SH-SY5Y (cell line): ENCODE results near the gene RAVER2.

ENCODE experiments used
- GATA2 ChIP-seq: IDR thresholded peaks from 2 replicates; pipeline ENCODE4 v1.6.1; 2011; ENCODE audit warnings: mild to moderate bottlenecking, low read depth, low read length
- GATA3 ChIP-seq: IDR thresholded peaks from 2 replicates; pipeline ENCODE4 v1.6.1; 2011; ENCODE audit warnings: low read depth, mild to moderate bottlenecking, low read length, moderate library complexity

RAVER2 gene

DNA sequence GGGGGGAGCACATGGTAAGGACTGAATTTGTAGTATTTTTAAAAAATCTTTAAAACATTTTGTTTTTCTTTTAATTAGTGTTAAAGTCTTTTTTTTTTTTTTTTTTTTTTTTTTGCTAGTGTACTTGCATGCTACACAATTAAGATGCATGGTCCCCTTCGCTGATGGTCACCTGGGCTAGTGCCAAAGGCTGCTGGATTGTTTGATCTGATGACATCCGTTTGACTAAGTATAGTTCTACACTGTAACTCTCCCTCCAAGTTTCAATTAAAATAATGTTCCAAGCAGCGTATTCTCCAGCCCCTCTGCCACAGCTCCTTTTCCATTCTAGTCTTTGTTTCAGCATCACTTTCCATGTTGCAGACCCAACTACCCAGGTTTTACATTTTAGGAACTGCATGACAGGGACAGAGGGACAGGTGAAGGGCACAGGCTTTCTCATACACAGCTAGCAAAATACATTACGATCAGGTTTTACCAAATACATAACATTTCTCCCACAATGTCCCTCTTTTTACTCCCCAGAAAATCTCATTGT lies 852 bp upstream of the RAVER2 start:
- no peak for TF ChIP-seq GATA3
- TF ChIP-seq GATA2, result no peak

DNA sequence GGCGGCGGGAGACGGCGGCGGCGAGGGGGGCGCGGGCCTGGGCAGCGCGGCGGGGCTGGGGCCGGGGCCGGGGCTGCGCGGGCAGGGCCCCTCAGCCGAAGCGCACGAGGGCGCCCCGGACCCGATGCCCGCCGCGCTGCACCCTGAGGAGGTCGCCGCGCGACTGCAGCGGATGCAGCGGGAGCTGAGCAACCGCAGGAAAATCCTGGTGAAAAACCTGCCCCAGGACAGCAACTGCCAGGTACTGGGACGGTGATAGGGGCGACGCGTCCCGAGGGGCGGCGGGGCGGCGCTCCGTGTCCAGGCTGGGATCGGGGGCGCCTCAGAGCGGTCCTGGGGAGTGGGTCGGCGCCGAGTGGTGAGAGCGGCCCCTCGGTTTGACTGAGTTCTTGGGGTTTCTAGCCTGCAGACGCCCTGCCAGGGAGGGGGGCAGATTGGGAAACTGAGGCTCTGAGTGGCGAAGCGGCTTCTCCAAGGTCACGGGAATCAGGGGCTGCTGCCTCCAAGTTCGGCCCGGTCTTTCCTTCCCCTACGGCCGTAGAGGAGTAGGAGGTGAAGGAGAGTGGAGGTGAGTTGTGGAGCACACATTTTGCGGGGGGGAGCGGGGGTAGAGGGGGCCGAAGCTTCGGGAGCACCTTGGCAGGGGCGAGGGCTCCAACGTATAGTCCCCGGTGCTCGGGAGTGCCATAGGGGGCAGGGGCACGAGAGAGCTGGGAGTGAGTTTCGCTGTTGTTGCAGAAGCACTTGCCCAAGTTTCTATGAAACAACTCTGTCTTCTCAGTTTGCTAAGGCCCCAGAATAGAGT lies 508 bp downstream of the RAVER2 start:
- TF ChIP-seq GATA3 (no peak), GATA2 (no peak)

DNA sequence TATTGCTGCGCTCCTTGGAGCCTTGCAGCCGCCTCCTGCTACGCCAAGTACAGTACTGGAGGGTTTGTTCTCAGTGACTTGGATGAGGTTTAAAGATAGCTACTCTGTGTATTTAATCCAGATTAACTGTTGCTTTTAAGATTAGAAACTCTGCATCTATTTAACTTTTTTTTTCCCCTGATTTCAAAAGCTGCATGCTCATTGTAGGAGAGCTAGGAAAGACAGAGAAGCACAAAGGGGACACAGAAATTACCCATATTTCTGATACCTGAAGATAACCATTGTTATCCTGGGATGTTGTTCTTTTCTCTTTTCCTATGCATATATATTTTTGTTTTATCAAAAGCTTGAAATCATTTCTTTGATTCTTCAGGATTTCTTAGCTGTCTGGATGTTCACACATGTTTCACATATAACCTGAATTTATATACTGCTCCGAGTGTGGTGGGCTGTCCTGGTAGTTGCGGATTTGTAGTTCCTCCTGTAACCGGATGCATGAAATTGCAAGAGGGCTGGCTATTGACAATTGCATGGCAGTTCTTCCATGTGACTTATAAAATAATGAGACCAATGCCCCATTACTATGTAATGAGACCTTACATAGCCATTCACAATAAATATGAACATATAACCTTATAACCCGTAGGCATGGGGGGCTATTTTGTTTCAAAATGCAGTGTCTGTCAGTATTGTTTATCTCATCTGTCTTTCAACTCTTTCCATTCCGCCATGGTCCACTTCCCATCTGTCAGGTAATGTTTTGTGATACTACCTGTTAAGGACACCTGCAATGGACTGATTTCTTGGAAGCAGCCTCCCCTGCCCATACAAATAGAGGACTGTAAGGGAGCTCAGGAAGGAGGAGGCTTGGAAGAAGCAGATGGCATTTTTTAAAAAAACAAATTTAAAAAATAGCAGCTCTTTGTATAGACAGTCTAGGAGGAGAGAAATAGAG lies 1.4 kb downstream of the RAVER2 start:
- no peak for TF ChIP-seq GATA3
- no peak for TF ChIP-seq GATA2

DNA sequence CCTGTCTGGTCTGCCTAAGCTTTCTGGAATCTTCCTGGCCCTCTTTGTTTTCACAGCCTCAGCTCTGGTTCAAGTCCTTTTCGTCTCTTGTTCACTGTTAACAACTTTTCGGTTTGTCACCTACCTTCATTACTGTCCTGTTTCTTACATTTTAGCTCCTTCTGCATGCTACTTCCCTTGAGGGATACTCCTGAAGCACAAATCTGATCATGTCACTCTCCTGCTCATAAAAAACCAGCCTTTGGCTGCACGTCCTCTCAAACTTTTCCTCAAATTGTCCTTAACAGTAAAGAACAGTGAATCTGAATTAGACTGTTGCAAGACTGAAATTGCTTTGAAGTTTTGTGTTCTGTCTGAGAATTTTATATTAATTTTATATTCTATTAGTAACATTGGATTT lies 3.3 kb downstream of the RAVER2 start:
- TF ChIP-seq GATA3 (no peak), GATA2 (no peak)

DNA sequence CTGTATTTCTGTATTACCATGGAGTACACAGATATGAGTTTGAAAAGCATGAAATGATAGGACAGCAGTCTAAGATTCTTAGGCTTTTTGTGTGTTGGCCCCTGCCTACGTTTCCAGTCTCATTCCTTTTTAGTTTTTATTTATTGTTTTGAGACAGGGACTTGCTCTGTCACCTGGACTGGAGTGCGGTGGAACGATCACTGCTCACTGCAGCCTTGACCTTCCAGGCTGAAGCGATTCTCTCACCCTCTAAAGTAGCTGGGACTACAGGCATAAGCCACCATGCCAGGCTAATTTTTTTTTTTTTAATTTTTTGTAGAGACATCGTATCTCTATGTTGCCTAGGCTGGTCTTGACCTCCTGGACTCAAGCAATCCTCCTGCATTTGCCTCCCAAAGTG lies 3.8 kb downstream of the RAVER2 start:
- TF ChIP-seq GATA3, result no peak

DNA sequence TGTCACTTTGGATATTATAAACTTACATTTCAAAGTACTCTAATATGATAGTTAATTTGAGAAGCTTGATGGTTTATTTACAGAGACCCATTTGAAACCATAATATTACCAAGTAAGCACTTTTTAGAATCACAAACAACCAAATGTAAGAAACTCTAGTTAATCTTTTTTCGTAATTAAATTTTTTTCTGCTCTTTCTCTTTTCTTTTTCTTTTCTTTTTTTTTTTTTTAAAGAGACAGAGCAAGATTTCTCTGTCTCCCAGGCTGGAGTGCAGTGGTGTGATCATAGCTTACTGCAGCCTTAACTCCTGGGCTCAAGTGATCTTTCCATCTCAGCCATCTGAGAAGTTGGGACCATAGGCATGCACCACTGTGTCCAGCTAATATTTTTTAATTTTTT lies 5.2 kb downstream of the RAVER2 start:
- no peak for TF ChIP-seq GATA2
- no peak for TF ChIP-seq GATA3

DNA sequence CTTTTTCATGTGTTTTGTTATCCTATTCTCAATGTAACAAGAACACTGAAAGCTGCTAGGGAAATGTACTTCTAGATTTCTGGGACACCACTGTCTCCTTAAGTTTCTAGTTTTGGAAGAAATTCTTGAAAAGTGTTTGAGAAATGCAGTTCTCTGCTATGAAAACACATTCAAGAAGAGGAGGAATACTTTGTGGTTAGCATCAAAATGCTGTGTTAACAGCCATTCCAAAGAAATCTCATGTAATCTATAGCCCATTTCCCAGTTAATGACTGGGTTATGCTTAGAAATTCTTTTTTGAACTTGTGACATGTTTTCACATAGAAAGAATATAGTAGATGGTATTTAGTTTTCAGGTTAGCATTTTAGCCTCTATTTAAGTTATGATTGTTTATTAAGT lies 6.0 kb downstream of the RAVER2 start:
- TF ChIP-seq GATA2 (no peak), GATA3 (no peak)

DNA sequence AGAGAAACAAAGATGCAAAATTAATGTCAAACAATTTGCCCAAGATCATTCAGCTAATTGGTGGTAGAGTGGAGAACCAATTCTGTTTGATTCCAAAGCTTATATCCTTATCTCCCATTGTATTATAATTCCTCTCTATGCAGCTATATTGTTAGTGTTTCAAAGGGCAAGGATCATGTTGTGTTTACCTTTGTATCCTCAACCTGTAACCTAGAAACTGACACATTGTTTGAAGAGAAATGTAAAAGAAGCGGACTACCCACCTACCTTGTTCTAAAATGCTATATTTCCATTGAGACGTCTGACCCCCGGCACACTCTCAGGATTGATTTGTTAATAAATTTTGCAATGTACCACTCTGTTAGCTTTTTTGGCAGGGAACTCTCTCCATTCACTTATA lies 9.3 kb downstream of the RAVER2 start:
- TF ChIP-seq GATA3 (no peak), GATA2 (no peak)

DNA sequence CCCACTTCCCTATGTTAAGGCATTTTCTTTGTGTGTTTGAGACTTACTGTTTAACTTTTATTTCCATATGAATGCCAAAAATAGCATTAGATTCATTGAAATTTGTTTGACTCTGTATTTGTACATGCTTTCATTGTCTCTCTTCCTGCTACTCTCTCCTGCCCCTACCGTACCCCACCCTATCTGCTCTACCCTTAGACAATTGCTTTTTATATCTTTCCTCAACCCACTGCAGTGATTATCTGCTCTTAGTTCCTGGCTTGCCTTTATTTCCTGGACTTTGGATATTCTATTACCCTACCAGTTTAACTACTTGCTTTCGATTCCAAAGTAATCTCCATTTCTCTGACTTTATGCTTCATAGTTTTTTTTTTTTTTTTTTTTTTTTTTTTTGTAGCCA lies 10.5 kb downstream of the RAVER2 start:
- TF ChIP-seq GATA2 (no peak), GATA3 (no peak)

DNA sequence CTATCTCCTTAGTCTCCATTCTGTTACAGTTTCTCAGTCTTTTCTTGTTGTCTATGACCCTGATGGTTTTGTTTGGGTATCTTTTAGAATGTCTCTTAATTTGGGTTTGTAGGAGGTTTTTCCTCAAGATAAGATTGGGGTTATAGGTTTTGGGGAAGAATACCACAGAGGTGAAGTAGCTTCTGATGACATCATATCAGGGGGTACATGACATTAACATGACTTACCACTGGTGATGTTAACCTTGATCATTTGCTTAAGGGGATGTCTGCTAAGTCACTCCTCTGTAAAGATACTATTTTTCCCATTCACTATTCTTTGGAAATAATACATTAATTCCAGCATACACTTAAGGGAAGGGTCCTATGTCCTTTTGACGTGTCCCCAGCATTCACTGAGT lies 11.9 kb downstream of the RAVER2 start:
- no peak for TF ChIP-seq GATA3
- no peak for TF ChIP-seq GATA2

DNA sequence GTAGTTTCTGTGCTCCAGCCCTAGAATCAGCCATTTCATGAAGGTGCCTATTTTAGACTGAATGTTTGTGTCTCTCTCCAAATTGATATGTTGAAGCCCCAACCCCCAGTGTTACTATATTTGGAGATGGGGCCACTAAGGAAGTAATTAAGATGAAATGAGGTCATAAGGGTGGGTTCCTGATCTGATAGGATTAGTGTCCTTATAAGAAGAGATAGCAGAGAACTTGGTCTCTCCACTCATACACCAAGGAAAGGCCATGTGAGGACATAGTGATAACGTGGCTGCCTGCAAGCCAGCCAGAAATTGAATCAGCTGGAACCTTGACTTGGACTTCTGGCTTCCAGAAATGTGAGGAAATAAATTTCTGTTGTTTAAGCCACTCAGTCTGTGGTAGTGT lies 12.3 kb downstream of the RAVER2 start:
- TF ChIP-seq GATA2, result no peak
- TF ChIP-seq GATA3, result no peak

DNA sequence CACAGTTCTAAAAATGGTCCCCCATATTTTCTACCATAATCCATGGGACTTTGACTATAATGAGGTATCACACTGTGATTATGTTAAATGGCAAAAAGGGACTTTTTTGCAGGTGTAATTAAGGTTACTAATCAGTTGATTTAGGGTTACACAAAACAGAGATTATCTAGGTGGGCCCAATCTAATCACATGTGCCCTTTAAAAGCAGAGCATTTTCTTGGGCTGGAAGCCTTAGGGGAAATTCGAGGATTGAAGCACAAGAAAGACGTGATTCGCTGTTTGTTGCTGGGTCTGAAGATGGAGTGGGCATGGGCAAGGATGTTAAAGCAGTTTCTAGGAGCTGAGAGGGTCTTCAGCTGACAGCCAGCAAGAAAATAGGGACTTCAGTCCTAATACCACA lies 13.4 kb downstream of the RAVER2 start:
- TF ChIP-seq GATA2 (no peak), GATA3 (no peak)

DNA sequence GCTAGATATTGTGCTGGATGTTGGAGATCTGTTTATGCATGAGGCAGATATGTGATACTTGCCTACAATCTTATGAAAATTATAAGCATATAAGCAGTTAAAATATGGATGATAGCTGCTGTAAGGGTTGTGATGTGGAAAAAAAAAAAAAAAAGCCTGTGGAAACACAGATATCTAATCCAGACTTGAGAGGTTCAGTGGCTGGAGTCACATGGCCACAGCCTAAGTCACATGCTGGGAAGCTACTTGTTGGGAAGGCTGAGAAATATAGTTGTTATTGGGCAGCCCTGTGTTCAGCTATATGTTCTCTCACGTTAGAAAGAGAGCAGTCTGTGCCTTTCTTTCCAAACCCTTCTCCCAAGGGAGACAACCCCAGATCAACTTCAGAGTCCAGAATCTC lies 15.1 kb downstream of the RAVER2 start:
- TF ChIP-seq GATA2 (no peak), GATA3 (no peak)

DNA sequence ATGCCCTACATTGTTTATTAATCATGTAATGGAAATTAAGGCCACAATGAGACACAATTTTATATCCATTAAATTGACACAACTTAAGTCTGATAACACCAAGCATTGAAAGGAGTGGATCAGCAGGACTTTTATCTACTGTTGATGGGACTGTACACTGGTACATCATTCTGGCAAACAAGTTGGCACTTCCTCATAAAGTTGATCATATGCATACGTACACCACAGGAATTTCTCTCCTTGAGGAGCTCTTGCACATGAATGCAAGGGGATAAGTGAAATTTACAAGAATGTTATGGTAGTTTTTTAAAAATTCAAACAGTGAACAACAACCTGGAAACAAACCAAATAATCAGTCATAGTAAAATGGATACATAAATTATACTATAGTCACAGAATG lies 20.1 kb downstream of the RAVER2 start:
- TF ChIP-seq GATA2 (no peak), GATA3 (no peak)

DNA sequence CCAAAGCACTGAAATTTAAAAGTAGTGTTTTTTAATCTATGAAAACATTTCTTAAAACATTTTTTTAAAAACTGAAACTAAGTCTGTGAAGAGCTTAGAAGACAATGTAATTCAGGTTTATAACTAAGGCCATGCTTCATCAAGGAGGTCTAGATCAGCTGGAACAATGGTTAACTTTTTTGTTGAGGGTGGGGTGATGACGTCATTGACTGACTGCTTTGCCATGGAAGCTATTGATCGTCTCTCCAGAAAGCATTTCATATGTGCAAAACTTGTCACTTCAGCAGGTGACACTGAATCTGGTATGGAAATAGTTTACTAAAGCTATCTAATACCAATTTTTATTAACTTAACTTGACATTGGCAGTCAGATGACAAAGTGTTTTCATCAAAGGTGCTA lies 21.0 kb downstream of the RAVER2 start:
- no peak for TF ChIP-seq GATA3
- no peak for TF ChIP-seq GATA2

DNA sequence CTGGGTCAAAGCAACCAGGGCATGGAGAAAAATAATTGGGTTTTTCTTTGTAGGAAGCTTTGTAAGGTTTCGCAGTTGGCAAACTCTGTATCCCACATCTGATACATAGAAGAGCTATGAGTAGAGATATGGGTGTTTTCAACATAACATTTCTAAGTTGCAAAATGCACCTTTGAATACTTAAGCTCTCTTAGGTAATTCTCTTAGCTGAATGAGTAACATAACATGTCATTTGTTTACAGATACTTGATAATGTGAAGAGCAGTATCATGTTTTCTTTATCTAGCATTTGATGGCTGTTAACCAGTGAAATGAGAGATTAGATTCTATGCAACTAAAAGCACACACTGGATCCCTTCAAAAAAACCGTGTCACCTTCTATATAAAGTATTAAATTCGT lies 21.6 kb downstream of the RAVER2 start:
- TF ChIP-seq GATA3 (no peak), GATA2 (no peak)

DNA sequence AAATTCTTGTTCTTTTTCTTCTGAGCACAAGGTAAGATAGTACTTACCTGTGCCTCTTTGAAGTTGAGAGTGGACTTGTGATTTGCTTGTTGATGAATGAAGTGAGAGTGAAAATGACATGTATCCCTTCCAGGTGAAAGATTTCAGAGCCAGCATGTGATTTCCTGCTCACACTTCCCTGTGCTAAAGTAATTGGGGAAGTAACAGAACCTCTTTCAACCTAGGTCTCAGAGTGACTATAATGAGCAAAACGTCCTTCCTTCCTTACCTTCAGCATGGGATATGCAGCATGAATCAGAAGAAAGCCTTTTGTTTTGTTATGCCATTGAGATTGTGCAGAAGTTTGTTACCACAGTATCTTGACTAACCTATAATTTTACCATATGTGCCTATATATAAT lies 24.6 kb downstream of the RAVER2 start:
- TF ChIP-seq GATA3, result no peak
- TF ChIP-seq GATA2, result no peak
